PC-3 (cell line): ENCODE results near the gene ANKS1A. TPM values are rescaled to one million over a fixed set of nuclear protein-coding genes. Genes with fewer than 3 reads are reported as not detected.

ENCODE experiments used
- ATAC-seq: fragments of 200-7000 bp; cut with Tn5 transposase; 2 replicates; pipeline ENCODE4 v1.9.1; 2020; ENCODE audit warnings: mild to moderate bottlenecking, moderate library complexity
- BruUV-seq: library from RNA; stranded (reverse); fragments of 400-500 nt; replicated peaks from 2 replicates; lab custom pipeline; 2021; lab: Mats Ljungman, UMichigan
- CTCF ChIA-PET: fragments of 300-600 bp; sonication (Branson Sonifier 250); formaldehyde crosslinking; loops from one replicate; lab custom pipeline; 2022; ENCODE audit warnings: antibody characterized with exemption; lab: Charles Lee
- POLR2A ChIA-PET: fragments of 300-600 bp; sonication (Branson Sonifier 250); formaldehyde crosslinking; loops from one replicate; lab custom pipeline; 2022; ENCODE audit warnings: antibody characterized with exemption; ENCODE audit not compliant: unreplicated experiment; lab: Charles Lee
- DNase-seq: peaks from one replicate; pipeline ENCODE4 v3.0.0-alpha.2; 2015
- H2AFZ ChIP-seq: fragments of 300-600 bp; sonication (generic); 2 replicates; pipeline ENCODE4 v1.6.0; 2016; ENCODE audit warnings: antibody characterized with exemption, low read length
- H3F3A ChIP-seq: fragments of 300-600 bp; sonication (generic); one replicate; pipeline ENCODE4 v1.6.0; 2017; ENCODE audit warnings: antibody characterized with exemption, low read length, control low read depth, mild to moderate bottlenecking; ENCODE audit not compliant: unreplicated experiment
- H3K27ac ChIP-seq: fragments of 300-600 bp; sonication (generic); 2 replicates; pipeline ENCODE4 v1.5.1; 2016; ENCODE audit warnings: mild to moderate bottlenecking, low read length
- H3K27me3 ChIP-seq: fragments of 300-600 bp; sonication (generic); 2 replicates; pipeline ENCODE4 v1.6.1; 2016; ENCODE audit warnings: low read length, mixed read lengths
- H3K36me3 ChIP-seq: fragments of 300-600 bp; sonication (generic); 2 replicates; pipeline ENCODE4 v1.6.1; 2016; ENCODE audit warnings: low read depth, mixed run types, low read length, mixed read lengths
- H3K4me1 ChIP-seq: fragments of 300-600 bp; sonication (generic); 2 replicates; pipeline ENCODE4 v1.5.1; 2016; ENCODE audit warnings: low read length; ENCODE audit not compliant: insufficient read depth
- H3K4me2 ChIP-seq: fragments of 300-600 bp; sonication (generic); 2 replicates; pipeline ENCODE4 v1.6.0; 2016; ENCODE audit warnings: low read length
- H3K4me3 ChIP-seq: fragments of 300-600 bp; sonication (generic); 2 replicates; pipeline ENCODE4 v1.5.1; 2016; ENCODE audit warnings: mild to moderate bottlenecking, low read length, mixed read lengths
- H3K79me2 ChIP-seq: fragments of 300-600 bp; sonication (generic); 2 replicates; pipeline ENCODE4 v1.6.1; 2017; ENCODE audit warnings: low read length, mixed read lengths
- H3K9ac ChIP-seq: fragments of 300-600 bp; sonication (generic); 2 replicates; pipeline ENCODE4 v1.6.0; 2016; ENCODE audit warnings: mild to moderate bottlenecking, low read length
- H3K9me2 ChIP-seq: fragments of 300-600 bp; sonication (generic); replicated peaks from 2 replicates; pipeline ENCODE4 v1.6.1; 2016; ENCODE audit warnings: mixed run types, low read length, mixed read lengths
- H3K9me3 ChIP-seq: fragments of 300-600 bp; sonication (generic); 2 replicates; pipeline ENCODE4 v1.6.1; 2016; ENCODE audit warnings: low read length, mixed read lengths
- H4K20me1 ChIP-seq: fragments of 300-600 bp; sonication (generic); 2 replicates; pipeline ENCODE4 v1.6.1; 2016; ENCODE audit warnings: low read length, mixed read lengths
- CTCF ChIP-seq: fragments of 300-600 bp; sonication (generic); conservative IDR thresholded peaks from 2 replicates; pipeline ENCODE4 v1.5.1; 2017; ENCODE audit warnings: antibody characterized with exemption, low read depth, mild to moderate bottlenecking, low read length
- EZH2 ChIP-seq: fragments of 300-600 bp; sonication (generic); IDR thresholded peaks from one replicate; pipeline ENCODE4 v1.6.1; 2017; ENCODE audit warnings: antibody characterized with exemption, mild to moderate bottlenecking, low read length; ENCODE audit not compliant: unreplicated experiment
- EZH2phosphoT487 ChIP-seq: fragments of 300-600 bp; sonication (generic); IDR thresholded peaks from 2 replicates; pipeline ENCODE4 v1.6.1; 2018; ENCODE audit warnings: mild to moderate bottlenecking, antibody characterized with exemption, low read length, borderline replicate concordance
- intact Hi-C: fragments of 100-400 bp; cut with micrococcal nuclease; formaldehyde crosslinking; loops from 2 replicates; pipeline ENCODE4 v1.9.0; 2023
- total RNA-seq: library from RNA; depleted of rRNA; stranded (reverse); fragments of >200 nt; gene quantifications from 2 replicates; pipeline ENCODE4 v1.2.3, GENCODE V29; 2014

Gene ANKS1A
- total RNA-seq, 1 experiment from 2014 or later, result 18.8 TPM

- no peaks in the 10 kb centered on the region for H3K9me2 ChIP-seq
- H3K9ac ChIP-seq, result no peak overlapping the region
- H3K4me1 ChIP-seq, result no peaks in the 10 kb centered on the region
- no peak overlapping the region for H2AFZ ChIP-seq
- no peaks in the 10 kb centered on the region for H3K79me2 ChIP-seq
- intact Hi-C loops, result no loop called here
- BruUV-seq, result no TSS peak
- DNase-seq, result no peak
- H3K4me2 ChIP-seq, result no peak overlapping the region
- ChIA-PET POLR2A (no interaction called here), CTCF (no interaction called here)
- no peaks in the 10 kb centered on the region for H3K27me3 ChIP-seq
- H3F3A ChIP-seq, result no peaks in the 10 kb centered on the region
- no peak overlapping the region for H3K4me3 ChIP-seq
- no peak overlapping the region for H3K27ac ChIP-seq
- TF ChIP-seq EZH2phosphoT487 (no peak), EZH2 (no peak), CTCF (no peak)
- no peaks in the 10 kb centered on the region for H4K20me1 ChIP-seq
- ATAC-seq, result peak; percentile 57; the same call in 1 of the 2 replicates
- H3K36me3 ChIP-seq, result no peaks in the 10 kb centered on the region; the same call in 1 of the 2 replicates
- no peaks in the 10 kb centered on the region for H3K9me3 ChIP-seq
Observed at GRCh38 chr6:35061102-35061615, 172.1 kb downstream of the ANKS1A start.

GRCh38 chr6:35061651-35062410 is 172.8 kb downstream of the ANKS1A start:
- H3K9me3 ChIP-seq, result no peaks in the 10 kb centered on the region
- H3K9ac ChIP-seq, result no peak overlapping the region
- H3K4me2 ChIP-seq, result no peak overlapping the region
- H2AFZ ChIP-seq, result no peak overlapping the region
- TF ChIP-seq CTCF (no peak), EZH2 (no peak), EZH2phosphoT487 (no peak)
- ATAC-seq (no peak), DNase-seq (no peak)
- H3K79me2 ChIP-seq, result no peaks in the 10 kb centered on the region
- no peaks in the 10 kb centered on the region for H4K20me1 ChIP-seq
- CTCF ChIA-PET, result interaction anchor here (0.6 kb wide), 1 partner anchor 29 kb away, joined by 5 read pairs; no protein-coding TSS in a partner anchor
- no peaks in the 10 kb centered on the region for H3F3A ChIP-seq
- H3K9me2 ChIP-seq, result no peaks in the 10 kb centered on the region
- H3K4me1 ChIP-seq, result no peaks in the 10 kb centered on the region
- no peaks in the 10 kb centered on the region for H3K27me3 ChIP-seq
- H3K27ac ChIP-seq, result no peak overlapping the region
- POLR2A ChIA-PET, result no interaction called here
- H3K36me3 ChIP-seq, result no peaks in the 10 kb centered on the region; the same call in 1 of the 2 replicates
- intact Hi-C loops, result no loop called here
- no peak overlapping the region for H3K4me3 ChIP-seq
- no TSS peak for BruUV-seq
